MM.1S (cell line): ENCODE results near the gene GNPDA1.
"Not testable (repeated sequence)": the region's sequence is repeated elsewhere in the genome, so short reads cannot be mapped to it uniquely, and the experiment has no call there.

Source experiments
- DNase-seq: peaks from one replicate; pipeline ENCODE4 v3.0.0-alpha.2; 2015
- H2AFZ ChIP-seq: fragments of 300-600 bp; sonication (generic); 2 replicates; pipeline ENCODE4 v1.6.0; 2016; ENCODE audit warnings: antibody characterized with exemption, low read length
- H3F3A ChIP-seq: fragments of 300-600 bp; sonication (generic); 2 replicates; pipeline ENCODE4 v1.6.1; 2016; ENCODE audit warnings: mild to moderate bottlenecking, antibody characterized with exemption, low read length, moderate library complexity, mixed read lengths; ENCODE audit not compliant: insufficient read depth
- H3K27ac ChIP-seq: fragments of 300-600 bp; sonication (generic); 2 replicates; pipeline ENCODE4 v1.5.1; 2016; ENCODE audit warnings: mild to moderate bottlenecking, low read length
- H3K27me3 ChIP-seq: fragments of 300-600 bp; sonication (generic); replicated peaks from 2 replicates; pipeline ENCODE4 v1.6.0; 2016; ENCODE audit warnings: low read length; ENCODE audit not compliant: insufficient read depth
- H3K36me3 ChIP-seq: fragments of 300-600 bp; sonication (generic); replicated peaks from 2 replicates; pipeline ENCODE4 v1.6.1; 2016; ENCODE audit warnings: mild to moderate bottlenecking, low read length, mixed read lengths; ENCODE audit not compliant: insufficient read depth
- H3K4me1 ChIP-seq: fragments of 300-600 bp; sonication (generic); 2 replicates; pipeline ENCODE4 v1.6.1; 2016; ENCODE audit warnings: low read length, mixed read lengths
- H3K4me2 ChIP-seq: fragments of 300-600 bp; sonication (generic); 2 replicates; pipeline ENCODE4 v1.6.0; 2016; ENCODE audit warnings: low read depth, low read length
- H3K4me3 ChIP-seq: fragments of 300-600 bp; sonication (generic); 2 replicates; pipeline ENCODE4 v1.5.1; 2016; ENCODE audit warnings: low read length, mixed read lengths
- H3K79me2 ChIP-seq: fragments of 300-600 bp; sonication (generic); 2 replicates; pipeline ENCODE4 v1.6.1; 2016; ENCODE audit warnings: mixed run types, low read length, mixed read lengths
- H3K9ac ChIP-seq: fragments of 300-600 bp; sonication (generic); 2 replicates; pipeline ENCODE4 v1.6.1; 2016; ENCODE audit warnings: low read length, mixed read lengths
- H3K9me2 ChIP-seq: fragments of 300-600 bp; sonication (generic); replicated peaks from 2 replicates; pipeline ENCODE4 v1.6.1; 2016; ENCODE audit warnings: mild to moderate bottlenecking, low read length, mixed read lengths; ENCODE audit not compliant: insufficient read depth
- H3K9me3 ChIP-seq: fragments of 300-600 bp; sonication (generic); replicated peaks from 2 replicates; pipeline ENCODE4 v1.6.1; 2016; ENCODE audit warnings: mild to moderate bottlenecking, low read length, mixed read lengths; ENCODE audit not compliant: insufficient read depth
- H4K20me1 ChIP-seq: fragments of 300-600 bp; sonication (generic); 2 replicates; pipeline ENCODE4 v1.6.1; 2016; ENCODE audit warnings: mild to moderate bottlenecking, low read length, moderate library complexity, mixed read lengths; ENCODE audit not compliant: insufficient read depth
- CTCF ChIP-seq: fragments of 300-600 bp; sonication (generic); IDR thresholded peaks from 2 replicates; pipeline ENCODE4 v1.5.1; 2016; ENCODE audit warnings: antibody characterized with exemption, low read length, mixed read lengths
- EZH2 ChIP-seq: fragments of 300-600 bp; sonication (generic); optimal IDR thresholded peaks from 2 replicates; pipeline ENCODE3; 2017; ENCODE audit warnings: low read depth, mild to moderate bottlenecking, antibody characterized with exemption, low read length, mixed read lengths
- EZH2phosphoT487 ChIP-seq: fragments of 300-600 bp; sonication (generic); IDR thresholded peaks from 2 replicates; pipeline ENCODE4 v1.6.1; 2018; ENCODE audit warnings: antibody characterized with exemption, low read length

The GNPDA1 gene

GRCh38 chr5:142048272-142048671 is 35.4 kb upstream of the GNPDA1 start:
- no peak overlapping the region for H3K4me3 ChIP-seq
- no peak for DNase-seq
- H3K9me3 ChIP-seq = no peaks in the 10 kb centered on the region
- no peak overlapping the region for H3K4me2 ChIP-seq
- H3K36me3 ChIP-seq = no peaks in the 10 kb centered on the region
- no peak overlapping the region for H2AFZ ChIP-seq
- TF ChIP-seq EZH2 (no peak), CTCF (no peak), EZH2phosphoT487 (no peak)
- no peaks in the 10 kb centered on the region for H3K4me1 ChIP-seq
- H4K20me1 ChIP-seq = no peaks in the 10 kb centered on the region
- H3F3A ChIP-seq = no peaks in the 10 kb centered on the region
- H3K79me2 ChIP-seq = no peaks in the 10 kb centered on the region
- H3K27ac ChIP-seq = no peak overlapping the region
- no peak overlapping the region for H3K9ac ChIP-seq
- no peaks in the 10 kb centered on the region for H3K9me2 ChIP-seq
- H3K27me3 ChIP-seq = no peaks in the 10 kb centered on the region

DNA sequence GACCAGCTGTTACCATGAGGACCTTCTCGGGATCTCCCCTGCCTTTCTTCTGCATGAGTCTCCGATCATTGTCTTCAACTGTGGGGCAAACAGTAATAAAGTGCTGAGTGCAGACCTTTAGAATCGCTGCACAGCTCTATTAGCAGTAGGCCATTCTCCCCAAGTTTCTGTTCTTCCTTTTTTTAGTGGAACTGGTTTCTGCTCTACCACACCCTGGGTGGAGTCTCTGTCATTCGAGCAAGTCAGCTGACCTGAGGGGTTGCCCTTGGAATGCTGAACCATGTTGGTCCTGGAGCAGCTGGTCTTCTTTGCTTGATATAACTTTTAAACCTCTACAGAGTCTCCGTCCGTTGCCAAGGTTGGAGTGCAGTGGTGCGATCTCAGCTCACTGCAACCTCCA is 33.4 kb upstream of the GNPDA1 start:
- Histone ChIP-seq H4K20me1 (no peaks in the 10 kb centered on the region), H3K27ac (no peak overlapping the region), H3K36me3 (no peaks in the 10 kb centered on the region), H3F3A (no peaks in the 10 kb centered on the region), H3K9me3 (no peaks in the 10 kb centered on the region), H3K9me2 (no peaks in the 10 kb centered on the region), H2AFZ (no peak overlapping the region), H3K4me1 (no peaks in the 10 kb centered on the region), H3K9ac (no peak overlapping the region), H3K4me3 (no peak overlapping the region), H3K79me2 (no peaks in the 10 kb centered on the region), H3K27me3 (no peaks in the 10 kb centered on the region), H3K4me2 (no peak overlapping the region)
- DNase-seq = no peak
- TF ChIP-seq CTCF (no peak), EZH2 (no peak), EZH2phosphoT487 (no peak)

- H3K9me2 ChIP-seq, H3K27me3 ChIP-seq, DNase-seq, H3F3A ChIP-seq, H3K79me2 ChIP-seq, H3K9ac ChIP-seq, H3K4me1 ChIP-seq, H3K4me3 ChIP-seq, H2AFZ ChIP-seq, H3K27ac ChIP-seq, H3K9me3 ChIP-seq, H3K4me2 ChIP-seq, H3K36me3 ChIP-seq, H4K20me1 ChIP-seq: not testable (repeated sequence)
These were observed 28.1 kb upstream of the GNPDA1 start for GRCh38 chr5:142040881-142041280.

GRCh38 chr5:142040285-142040684 is 27.5 kb upstream of the GNPDA1 start:
- DNase-seq = no peak
- Histone ChIP-seq H3K9me3 (no peaks in the 10 kb centered on the region), H3K9ac (no peak overlapping the region), H3K27me3 (no peaks in the 10 kb centered on the region), H3K36me3 (no peaks in the 10 kb centered on the region), H3K79me2 (no peaks in the 10 kb centered on the region), H2AFZ (no peak overlapping the region), H3K4me3 (no peak overlapping the region), H4K20me1 (no peaks in the 10 kb centered on the region), H3K4me1 (no peaks in the 10 kb centered on the region), H3K9me2 (no peaks in the 10 kb centered on the region), H3K4me2 (no peak overlapping the region), H3F3A (no peaks in the 10 kb centered on the region), H3K27ac (no peak overlapping the region)
- TF ChIP-seq EZH2phosphoT487 = no peak
- no peak for TF ChIP-seq CTCF
- no peak for TF ChIP-seq EZH2
